Activated T-cell treated with anti-CD3 and anti-CD28 coated beads, Interleukin-2, amount 50 U/mL, for 1 hour (primary cell): ENCODE results near the gene GFI1.
A peak's percentile ranks its signal among the peaks of the same experiment; 100 is the strongest.
"Not testable (repeated sequence)": the region's sequence is repeated elsewhere in the genome, so short reads cannot be mapped to it uniquely, and the experiment has no call there.

Experiments
- DNase-seq: peaks from one replicate; pipeline ENCODE4 v3.0.0-alpha.2; 2020

Gene GFI1

DNA sequence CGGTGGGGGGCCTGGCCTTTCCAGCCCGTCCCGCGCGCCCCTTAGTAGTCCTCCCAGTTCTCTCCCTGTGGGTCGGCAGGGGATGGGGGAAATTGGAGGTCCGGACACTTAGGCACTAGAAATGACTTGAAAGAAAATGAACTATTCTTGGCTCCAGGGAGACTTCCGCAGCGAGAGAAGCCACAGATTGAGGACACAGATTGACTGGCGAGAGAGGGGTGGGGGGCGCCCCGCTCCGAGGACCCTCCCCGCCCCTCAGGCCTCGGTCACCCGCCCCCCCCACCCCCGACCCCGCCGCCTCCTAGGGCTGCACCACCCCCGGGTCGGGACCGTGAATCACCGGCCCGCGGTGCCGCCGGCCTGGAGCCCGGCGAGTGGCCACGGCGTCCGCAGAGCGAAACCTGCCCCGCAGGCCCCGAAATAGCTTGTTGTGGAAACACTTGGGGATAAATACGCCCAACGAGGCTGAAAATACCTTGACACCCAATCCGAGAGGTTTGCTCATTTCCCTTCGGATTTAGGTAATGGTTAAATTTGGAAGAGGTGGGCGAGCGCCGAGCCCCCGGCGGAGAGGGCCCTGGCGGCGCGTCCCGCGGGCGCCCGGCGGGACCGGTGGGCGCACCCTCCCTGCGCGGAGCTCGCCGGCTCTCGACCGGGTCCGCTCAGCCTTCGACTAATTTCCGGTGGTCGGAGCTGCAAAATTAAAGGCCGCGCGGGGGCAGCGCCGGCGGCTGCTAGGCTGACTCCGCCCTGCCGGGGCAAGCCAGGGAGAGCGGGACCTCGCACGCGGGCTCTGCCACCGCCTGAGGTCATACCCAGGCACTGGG is at the start of gene GFI1:
Gene GFI1, minus strand, starts transcription at position 675 of the 827 bp plus-strand sequence. CDS start 3,438 bp downstream, outside the sequence.
- peak; percentile 68 for DNase-seq

DNA sequence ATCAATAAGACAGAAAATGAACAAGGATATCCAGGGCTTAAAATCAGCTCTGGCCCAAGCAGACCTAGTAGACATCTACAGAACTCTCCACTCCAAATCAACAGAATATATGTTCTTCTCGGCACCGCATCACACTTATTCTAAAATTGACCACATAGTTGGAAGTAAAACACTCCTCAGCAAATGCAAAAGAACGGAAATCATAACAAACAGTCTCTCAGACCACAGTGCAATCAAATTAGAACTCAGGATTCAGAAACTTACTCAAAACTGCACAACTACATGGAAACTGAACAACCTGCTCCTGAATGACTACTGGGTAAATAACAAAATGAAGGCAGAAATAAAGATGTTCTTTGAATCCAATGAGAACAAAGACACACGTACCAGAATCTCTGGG is 45.6 kb upstream of the GFI1 start:
- not testable (repeated sequence) for DNase-seq

DNA sequence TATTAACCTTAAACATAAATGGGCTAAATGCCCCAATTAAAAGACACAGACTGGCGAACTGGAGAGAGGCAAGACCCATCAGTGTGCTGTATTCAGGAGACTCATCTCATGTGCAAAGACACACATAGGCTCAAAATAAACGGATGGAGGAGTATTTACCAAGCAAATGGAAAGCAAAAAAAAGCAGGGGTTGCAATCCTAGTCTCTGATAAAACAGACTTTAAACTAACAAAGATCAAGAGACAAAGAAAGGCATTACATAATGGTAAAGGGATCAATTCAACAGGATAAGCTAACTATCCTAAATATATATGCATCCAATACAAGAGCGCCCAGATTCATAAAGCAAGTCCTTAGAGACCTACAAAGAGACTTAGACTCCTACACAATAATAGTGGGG is 45.2 kb upstream of the GFI1 start:
- DNase-seq = not testable (repeated sequence)

DNA sequence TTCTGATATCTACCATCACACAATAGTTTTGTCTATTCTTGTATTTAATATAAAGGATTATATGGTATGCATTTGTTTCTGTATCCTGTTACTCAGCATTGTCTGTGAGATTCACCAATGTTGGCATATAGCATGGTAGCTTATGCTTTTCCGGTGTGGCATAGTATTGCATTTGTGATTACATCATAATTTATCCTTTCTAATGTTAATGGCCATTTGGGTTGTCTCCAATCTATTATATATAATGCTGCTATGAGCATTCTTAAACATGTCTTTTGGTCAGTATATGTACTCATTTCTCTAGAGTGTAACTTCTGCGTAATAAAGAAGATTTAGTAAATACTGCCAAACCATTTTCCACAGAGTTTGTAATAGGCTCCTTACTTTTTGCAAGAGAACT is 40.9 kb upstream of the GFI1 start:
- DNase-seq = no peak

DNA sequence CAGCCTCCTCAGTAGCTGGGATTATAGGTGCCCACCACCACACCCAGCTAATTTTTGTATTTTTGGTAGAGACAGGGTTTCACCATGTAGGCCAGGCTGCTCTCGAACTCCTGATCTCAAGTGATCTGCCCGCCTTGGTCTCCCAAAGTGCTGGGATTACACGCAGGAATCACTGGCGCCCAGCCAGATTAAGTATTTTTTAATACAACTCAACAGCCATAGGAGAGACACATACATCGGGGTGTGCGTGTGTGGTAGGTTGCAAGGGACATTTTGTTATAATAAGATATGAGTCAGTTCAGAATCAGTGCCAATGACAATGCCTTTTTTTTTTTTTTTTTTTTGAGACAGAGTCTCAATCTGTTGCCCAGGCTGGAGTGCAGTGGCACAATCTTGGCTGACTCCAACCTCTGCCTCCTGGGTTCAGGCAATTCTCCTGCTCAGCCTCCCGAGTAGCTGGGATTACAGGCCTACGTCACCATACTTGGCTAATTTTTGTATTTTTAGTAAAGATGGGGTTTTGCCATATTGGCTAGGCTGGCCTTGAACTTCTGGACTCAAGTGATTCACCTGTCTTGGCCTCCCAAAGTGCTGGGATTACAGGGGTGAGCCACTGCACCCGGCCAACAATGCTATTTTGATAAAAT is 38.3 kb upstream of the GFI1 start:
- DNase-seq = not testable (repeated sequence)

DNA sequence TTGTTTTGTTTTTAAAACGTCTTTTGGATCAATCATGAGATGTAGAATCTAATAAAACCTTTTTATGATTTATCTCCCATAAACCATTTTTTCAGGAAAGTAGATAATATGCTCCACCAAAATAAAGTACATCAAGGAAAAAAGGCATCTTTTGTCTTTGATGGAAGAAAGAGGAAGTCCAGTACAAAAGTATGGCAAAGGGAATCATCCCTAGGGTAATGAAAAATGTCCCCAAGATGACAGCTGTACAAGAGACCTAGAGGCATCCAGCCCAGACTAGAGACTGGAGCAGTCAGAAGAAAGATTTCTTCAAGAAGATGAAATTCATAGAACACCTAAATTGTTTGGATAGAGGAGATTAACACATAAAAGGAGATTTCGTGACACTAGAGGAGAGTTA is 32.3 kb upstream of the GFI1 start:
- no peak for DNase-seq

DNA sequence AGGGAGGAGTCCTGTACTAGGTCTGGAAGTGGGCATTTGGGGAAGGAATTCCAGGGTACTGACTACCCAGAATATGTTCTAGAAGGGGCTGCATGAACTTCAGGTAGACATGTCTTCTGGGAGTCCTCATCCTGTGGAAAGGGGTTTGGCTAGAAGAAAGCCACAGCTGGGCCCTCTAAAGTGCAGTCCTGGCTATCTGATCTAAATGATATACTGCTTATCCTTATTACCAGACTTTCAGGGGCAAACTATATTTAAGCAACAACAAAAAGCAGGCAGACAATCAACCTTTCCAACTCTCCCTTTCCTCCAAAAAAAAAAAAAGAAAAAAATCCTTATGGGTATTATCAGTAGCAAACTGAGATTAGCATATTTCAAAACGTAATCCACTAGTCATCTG is 29.8 kb upstream of the GFI1 start:
- DNase-seq = no peak

DNA sequence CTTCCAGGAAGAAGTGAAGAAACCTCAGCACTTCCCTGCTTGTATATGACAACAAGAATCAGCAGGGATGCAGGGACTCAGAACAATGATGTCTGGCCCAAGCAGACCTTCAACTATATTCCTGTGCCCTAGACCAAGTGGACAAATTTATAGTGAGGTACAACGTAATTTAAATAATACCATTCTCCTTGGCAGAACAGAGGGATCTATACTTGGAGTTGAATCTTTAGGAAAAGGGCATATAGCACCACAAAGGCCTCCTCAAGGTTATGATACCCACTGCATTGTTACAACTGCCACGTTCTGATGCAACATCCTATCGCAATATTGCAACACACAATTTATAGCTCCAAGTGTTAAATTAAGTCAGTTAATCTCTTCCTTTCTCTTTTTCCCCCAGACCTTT is 29.1 kb upstream of the GFI1 start:
- no peak for DNase-seq

DNA sequence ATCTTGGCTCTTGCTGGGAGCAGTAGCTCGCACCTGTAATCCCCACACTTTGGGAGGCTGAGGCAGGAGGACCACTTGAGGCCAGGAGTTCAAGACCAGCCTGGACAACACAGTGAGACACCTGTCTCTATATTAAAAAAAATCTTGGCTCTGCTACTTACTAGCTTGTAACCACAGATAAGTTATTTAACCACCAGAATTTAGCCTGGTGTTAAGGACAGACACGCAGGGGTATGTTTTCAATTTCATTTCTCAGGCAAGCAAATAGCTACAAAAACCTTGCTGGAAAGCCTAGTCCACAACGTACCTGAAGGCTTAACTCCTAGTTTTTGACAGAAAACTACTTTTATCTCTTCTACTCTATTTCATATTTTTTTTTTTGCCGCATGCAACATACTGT is 24.8 kb upstream of the GFI1 start:
- no peak for DNase-seq

DNA sequence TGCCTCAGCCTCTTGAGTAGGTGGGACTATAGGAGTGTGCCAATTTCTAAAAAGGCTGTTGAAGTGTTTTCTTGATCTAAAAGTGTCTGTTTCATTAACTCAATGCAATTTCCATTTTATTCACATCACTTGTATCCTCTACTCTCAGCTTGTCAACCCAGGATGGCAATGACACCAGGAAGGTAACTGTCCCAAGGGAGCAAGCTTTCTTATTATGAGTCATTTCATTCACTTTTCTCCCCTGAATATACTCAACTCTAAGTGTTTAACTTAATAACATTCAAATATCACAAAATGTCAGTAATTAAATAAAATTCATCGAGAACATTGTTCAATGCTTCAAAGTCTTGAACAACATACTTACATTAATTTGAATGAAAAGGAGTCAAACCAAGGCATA is 22.9 kb upstream of the GFI1 start:
- no peak for DNase-seq

DNA sequence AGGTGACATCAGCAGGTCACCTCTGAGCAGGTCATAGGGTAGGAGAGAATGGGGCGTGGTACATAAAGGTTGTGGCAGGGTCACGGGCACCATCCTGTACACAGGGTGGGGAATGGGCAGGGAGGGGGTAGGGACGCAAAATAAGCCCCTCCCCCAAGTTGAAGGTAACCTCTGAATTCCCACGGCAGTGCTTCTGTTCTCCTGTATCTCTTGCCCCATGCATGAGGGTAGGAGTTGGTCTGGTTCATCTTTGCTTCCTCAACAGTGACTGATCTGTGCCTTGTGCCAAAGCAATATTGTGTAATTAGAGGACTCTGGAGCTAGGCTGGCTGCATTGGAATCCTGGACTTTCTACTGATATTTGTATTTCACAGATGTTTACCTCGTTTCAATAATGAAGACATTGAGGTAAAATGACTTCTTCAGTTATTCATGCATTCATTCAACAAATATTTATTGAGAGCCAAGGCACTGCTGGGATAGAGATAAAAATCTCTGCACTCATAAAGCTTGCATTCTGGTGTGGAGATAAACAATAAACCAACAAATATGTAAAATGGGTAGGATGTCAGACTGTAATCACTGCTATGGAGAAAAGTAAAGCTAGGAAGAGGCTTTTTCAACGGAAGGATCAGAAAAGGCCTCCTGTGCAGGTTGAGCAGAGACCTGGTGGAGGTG is 18.4 kb upstream of the GFI1 start:
- no peak for DNase-seq

DNA sequence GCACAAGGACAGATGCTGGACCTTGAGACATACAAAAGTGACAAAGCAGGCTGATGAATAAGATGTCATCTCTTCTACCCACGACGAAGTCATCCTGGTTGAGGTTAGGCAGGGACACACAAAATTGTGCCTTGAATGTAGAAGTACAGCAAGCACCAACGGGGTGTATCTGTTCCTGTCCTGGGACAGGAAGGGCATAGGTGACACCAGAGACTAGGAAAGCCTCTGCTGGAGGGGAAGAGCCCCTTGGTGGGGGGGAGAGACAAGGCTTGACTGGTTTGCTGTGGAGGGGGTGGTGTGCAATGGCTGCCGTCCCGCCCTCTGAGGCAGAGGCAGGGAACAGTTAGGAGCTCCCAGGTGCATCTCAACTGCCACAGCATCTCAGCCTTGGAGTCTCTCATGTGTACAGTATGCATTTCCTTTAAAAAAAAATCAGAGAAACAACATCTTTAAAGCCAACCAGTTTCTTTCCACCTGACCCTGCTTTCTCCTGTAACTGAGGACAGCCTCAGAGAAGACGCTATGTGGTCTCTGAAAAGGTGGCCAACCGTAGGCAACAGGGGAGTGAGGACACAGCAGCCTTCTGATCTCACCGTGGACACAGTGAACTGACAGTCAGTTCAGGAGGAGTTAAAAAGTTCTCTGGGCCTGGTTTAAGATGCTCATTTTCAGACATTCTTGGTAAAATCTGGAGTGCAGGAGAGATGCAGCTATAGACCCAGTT is 17.7 kb upstream of the GFI1 start:
- no peak for DNase-seq

DNA sequence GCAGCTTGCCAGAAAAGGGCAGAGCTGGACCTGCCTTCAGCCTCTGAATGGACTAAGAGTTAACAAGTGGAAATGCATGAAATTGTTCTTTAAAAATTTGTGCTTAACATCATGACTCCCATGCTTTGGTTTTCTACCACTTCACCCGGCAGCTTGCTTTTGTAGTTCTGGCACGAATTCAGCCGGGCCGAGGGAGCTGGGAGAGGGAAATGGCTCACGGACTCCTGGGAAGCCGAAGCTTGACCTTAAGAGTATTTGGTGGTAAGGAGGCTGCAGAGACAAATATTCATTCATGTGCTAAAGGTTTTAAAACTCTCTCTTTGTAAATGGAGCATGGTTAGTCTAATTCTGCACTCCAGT is 17.2 kb upstream of the GFI1 start:
- DNase-seq = no peak

DNA sequence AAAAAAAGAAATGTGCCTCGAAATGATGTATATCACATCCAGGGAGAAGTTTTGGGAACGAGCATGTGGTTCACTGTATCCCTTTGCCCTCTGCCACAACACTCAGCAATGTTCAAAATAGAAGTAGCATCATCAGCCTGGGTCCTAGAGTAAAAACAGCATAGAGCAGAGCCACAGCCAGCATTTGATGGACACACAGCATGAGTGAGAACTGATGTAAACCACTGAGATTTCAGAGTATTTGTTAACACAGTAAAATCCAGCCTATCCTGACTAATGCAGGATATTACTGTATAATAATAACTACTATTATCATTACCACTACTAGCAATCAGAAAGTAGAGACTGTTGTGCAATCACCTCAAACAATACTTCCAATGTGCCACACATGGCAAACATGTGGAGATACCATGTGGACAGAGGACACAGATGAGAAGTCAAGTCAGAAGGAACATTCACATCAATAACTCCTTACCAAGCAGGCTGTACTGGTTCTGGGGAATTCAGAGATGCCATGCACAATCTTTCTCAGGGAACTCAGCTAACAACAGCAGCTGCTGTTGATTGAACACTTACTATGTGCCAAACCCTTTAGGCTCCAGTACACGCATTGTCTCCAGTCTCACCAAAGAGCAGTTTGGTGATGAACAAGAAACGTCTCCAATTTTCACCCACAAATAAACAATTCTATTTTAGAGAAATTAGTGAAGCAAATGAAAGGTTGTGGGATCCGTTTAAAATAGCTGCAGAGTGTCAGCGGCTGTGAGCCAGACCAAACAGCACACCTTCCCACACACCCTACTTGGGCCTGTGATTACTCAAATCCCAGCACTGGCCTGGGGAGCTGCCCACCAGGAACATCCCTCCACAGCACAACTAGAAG is 16.6 kb upstream of the GFI1 start:
- DNase-seq = no peak

DNA sequence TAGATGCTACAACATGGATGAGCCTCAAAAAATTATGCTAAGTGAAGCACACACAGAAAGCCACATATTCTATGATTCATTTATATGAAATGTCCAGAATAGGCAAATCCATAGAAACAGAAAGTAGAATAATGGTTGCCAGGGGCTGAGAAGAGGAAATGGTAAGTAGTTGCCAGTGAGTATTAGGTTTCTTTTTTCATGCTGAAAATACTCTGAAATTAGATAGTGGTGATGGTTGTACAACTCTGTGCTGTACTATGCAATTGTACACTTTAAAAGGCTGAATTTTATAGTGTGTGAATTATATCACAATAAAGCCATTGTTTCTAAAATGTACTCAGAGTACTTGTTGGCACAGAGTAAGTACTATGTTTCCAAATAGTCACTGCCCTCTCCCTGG is 15.5 kb upstream of the GFI1 start:
- no peak for DNase-seq

DNA sequence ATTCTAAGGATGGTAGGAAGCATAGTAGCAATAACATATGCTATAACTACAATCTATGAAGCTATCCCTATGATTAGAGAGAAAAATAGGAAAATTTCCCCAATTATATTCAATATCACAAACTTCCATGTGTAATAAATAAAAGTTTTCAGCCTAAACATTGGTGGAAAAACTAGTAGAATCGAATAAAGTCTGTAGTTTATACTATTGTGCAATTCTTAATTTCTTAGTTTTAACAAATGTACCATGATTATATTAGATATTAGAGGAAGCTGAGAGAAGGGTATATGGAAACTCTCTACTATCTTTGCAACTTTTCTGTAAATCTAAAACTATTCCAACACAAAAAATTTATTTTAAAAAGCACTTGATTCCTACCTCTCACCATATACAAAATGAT is 13.8 kb upstream of the GFI1 start:
- no peak for DNase-seq

DNA sequence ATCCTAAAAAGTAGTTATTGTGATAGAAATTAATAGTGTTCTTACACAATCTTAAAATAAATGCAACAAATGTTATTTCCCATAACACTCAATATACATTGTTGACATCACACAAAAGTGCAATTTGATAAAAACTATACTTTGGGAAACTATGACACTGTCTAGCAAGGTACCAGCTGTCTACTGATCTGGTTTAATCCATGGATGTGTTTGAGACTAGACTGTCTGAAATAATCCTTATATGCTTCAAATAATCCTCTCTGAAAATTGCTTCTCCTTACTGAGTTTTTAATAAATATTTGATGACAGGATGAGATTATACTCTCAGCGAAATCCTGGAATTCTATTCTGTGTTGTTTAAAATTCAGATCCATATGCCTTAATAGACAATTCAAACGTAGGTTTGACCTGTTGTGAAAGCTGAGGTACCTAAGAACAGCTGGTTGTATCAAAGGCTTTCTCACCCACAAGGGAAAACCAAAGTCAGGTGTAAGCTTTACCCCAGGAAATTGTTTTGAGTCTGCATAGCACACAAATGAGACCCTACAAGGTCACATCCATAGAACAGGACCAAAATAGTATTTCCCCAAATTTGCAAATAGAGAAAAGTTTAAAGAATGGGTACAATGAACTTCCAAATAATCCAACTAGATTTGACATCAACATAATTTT is 8.8 kb upstream of the GFI1 start:
- no peak for DNase-seq

DNA sequence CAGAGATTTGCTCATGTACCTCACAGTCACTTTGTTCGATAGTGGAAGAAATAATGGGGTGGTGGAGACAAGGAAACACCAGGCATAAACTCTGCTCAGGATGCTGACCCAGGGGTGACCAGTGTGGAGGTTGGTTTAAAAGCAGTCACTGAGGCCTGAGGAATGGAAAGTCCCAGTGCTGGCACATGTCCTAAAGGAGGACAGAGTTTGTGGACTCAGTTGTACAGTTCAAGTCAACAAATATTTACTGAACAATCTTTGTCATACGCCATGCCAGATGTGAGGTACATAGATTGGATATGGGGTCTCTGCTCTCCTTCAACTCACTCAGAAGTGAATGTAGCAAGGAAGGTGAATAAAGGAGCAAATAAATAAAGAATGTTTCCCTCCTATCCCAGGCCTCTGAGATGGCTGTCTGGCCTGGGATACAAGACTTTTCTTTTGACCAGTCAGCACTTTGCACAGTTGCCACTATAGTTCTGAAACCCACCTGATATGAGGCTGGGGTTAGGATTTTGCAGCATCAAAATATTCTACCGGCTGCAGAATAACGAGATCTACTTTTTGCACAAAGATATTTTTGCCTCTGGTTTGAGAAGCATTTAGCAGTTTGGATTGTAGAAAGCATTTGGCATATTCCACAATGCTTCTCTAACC is 7.9 kb upstream of the GFI1 start:
- DNase-seq = no peak

DNA sequence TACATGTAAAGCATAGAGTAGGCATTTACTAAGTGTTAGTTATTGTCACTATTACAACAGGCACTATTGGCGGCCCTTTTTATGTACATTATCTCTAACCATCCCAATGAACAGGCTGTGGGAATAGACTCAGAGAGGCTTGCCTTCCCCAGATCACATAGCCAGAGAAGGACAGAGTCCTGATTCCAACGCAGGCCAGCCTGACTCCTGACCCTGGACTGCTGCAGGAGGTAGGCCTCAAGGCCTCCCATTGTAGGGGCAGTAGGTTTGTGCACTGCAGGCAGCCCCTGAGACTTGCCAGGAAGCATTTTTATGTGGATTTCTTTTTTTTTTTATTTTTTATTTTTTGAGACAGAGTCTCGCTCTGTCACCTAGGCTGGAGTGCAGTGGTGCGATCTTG is 6.4 kb upstream of the GFI1 start:
- DNase-seq = no peak

DNA sequence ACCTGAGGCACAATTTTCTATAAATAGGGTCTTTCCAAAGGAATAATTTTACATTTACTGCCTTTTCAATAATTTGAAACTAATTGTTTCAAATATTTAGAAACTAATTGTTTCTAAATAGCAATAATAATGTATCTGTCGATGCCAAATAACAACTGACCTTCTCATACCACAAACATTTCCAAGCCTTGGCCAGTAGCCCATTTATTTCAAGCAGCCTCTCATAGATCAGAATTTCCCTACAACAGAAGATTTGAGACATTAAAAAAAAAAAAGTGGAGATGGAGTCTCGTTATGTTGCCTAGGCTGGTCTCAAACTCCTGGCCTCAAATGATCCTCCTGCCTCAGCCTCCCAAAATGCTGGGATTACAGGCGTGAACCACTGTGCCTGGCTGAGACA is 2.1 kb upstream of the GFI1 start:
- DNase-seq = no peak

DNA sequence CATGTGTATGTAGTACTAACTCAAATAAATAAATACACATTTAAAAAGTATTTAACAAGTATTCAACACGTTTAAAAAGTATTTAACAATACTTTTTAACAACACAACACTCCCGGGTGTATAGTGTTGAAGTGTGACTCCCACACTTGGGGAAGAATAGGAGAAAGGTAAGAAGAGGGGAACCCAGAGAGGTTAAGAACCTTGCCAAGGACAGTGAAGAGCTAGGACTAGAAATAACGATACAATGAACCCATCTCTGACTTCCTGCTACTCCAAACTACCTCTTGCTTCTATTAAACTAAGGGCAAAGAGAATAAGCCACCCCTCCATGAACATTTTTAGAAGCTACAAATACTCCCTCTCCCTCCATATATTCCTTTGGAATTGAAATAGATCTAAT is 1.7 kb upstream of the GFI1 start:
- DNase-seq = no peak
